Measurements from ENCODE around the gene PTPN14.
"Not testable (repeated sequence)": the region's sequence is repeated elsewhere in the genome, so short reads cannot be mapped to it uniquely, and the experiment has no call there.

The PTPN14 gene

GRCh38 chr1:214509622-214510021 lies 41.8 kb downstream of the PTPN14 start:
- DNase-seq (ENCODE audit: low read depth): not testable (repeated sequence)

GRCh38 chr1:214506972-214507431 lies 44.4 kb downstream of the PTPN14 start:
- no peak for DNase-seq (ENCODE audit: low read depth)

DNA sequence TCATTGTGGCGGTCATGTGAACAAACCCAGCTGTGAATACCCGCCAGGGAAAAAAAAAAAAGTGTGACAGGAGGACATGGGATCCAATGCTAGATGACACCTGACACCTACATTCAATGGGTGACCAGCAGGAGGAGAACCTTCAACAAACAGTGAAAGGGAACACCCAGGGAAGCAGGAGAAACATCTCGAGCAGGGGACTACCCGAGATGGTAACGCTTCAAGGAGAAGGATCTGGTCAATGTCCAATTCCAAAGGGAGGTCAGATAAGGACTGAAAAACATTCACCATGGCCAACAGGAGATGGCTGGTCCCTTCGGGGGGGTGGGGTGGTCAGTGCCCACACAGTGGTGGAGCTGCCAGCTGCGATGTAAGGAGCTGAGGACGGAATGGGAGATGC lies 46.3 kb downstream of the PTPN14 start:
- DNase-seq (ENCODE audit: low read depth): no peak

DNA sequence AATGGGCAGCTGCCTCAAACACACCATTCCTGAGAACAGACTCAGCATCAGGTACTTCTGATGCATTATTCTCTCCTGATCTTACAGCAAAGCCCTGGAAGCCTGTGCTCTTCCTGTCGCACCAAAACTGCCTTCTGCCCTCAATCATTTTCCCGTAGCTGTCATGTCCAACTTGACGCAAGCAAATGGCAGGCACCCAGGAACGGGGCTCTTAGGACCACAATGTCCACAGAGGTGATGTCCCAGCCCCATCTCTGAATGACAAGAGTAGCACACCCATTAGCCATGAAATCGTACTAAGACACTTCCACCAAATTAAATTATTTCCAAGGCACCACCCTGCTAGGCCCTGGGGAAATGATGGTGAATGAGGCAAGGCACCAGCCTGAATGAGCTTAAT lies 47.1 kb downstream of the PTPN14 start:
- DNase-seq (ENCODE audit: low read depth): no peak

DNA sequence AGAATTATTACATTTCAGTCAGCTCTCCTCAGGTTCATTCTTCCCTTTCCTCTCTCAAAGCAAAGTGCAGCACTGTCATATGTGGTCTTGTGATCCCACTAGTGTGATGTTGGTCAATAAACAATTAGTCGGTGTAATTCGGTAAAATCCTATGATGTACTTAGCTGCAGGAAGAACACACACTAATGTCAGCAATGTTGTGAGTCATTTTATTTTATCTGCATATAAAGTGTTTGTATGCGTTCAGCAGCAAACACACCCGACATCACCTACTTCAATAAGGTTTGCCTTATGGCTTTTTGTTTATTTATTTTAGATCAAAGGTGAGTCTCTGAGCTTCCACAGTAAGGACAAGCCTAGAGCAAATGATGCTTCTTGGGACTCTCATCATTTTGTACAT lies 47.8 kb downstream of the PTPN14 start:
- DNase-seq (ENCODE audit: low read depth): no peak

- no peak for DNase-seq (ENCODE audit: low read depth)
Observed at GRCh38 chr1:214500340-214501055, 50.9 kb downstream of the PTPN14 start.

DNA sequence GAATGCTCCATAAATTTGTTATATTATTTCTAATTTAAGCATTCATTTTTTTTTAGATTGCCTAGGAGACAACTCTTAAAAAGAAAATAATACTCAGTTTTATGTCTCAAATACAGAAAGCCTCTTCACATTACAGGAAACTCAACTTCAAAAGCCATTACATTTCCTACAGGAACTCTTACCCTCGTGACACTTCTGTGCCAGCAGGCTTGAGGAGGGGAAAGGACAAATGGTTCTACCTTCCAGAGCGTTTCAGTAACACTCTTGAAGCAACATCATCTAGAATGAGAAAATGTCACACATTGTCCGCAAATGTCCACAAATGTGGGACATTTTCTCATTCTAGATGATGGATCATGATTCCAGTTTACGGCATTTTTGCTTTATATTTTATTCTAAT lies 51.7 kb downstream of the PTPN14 start:
- no peak for DNase-seq (ENCODE audit: low read depth)

- DNase-seq (ENCODE audit: low read depth): no peak
Observed at GRCh38 chr1:214498021-214498420, 53.4 kb downstream of the PTPN14 start.

GRCh38 chr1:214496126-214496525 lies 55.3 kb downstream of the PTPN14 start:
- no peak for DNase-seq (ENCODE audit: low read depth)

DNA sequence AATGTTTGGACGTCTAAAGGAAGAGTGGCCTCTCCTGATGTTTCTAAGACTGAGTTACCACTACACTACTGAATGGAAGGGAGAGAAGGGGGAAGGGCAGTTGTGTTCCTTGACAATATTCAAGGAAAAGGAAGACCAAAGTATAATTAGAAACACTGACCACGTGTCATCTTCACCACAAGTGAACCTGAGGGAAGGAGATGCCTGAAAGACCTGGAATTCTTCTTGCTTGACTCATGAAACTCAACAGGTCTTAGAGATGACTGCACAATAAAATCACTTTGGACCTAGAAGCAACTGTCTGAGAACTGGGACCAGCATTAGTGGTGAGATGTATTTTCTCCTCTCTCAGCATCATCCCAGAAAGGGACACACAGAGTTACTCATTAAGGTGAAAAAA lies 56.7 kb downstream of the PTPN14 start:
- DNase-seq (ENCODE audit: low read depth): no peak

GRCh38 chr1:214494179-214494578 lies 57.2 kb downstream of the PTPN14 start:
- not testable (repeated sequence) for DNase-seq (ENCODE audit: low read depth)

GRCh38 chr1:214493126-214493796 lies 58.1 kb downstream of the PTPN14 start:
- no peak for DNase-seq (ENCODE audit: low read depth)

DNA sequence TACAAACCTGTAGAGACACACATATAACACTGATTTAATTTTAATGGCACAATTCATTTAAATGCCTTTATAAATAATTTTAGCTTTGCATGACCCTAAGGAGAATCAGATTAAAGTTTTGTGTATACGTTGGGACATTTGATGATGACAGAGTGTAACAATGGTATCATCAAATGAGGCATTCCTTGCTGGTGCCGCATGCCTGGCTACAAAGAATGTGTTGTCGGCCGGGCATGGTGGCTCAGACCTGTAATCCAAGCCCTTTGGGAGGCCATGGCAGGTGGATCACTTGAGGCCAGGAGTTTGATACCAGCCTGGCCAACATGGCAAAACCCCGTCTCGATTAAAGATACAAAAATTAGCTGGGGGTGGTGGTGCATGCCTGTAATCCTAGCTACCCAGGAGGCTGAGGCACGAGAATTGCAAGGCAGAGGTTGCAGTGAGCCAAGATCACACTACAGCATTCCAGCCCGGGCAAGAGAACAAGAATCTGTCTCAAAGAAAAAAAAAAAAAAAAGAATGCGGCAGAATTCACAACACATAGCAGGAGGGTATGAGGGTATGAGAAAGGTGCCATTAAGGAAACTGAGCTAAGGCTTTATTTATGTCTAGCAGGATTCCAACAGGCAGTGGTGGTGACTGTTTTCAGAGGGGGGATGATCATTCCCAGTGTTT lies 58.9 kb downstream of the PTPN14 start:
- DNase-seq (ENCODE audit: low read depth): no peak

DNA sequence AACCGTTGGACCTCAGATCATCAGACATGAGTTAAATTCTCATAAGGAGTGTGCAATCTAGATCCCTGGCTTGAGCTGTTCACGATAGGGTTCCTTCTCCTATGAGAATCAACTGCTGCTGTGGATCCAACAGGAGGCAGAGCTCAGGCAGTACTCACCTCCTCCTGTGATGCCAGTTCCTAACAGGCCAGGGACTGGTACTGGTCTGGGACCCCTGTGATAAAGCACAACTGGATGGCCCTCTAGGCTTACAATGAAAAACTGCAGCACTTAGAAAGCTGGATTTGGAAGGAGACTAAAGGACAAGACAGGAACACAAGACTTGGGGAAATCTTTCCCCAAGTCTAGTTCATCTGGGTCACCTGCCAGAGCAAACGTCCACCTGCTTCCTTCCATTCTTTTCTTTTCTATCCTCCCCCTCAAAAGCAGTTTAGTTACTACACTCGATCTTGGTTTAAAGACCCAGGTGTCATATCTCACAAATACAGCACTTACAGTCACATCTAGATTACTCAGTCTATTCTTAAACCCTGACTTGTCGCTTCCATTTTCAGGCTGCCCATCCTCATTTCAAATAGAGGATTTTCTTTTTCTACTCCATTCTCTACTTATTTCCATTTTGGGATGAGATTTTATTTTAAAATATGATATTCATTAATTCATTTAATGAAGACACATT lies 59.8 kb downstream of the PTPN14 start:
- DNase-seq (ENCODE audit: low read depth): no peak

DNA sequence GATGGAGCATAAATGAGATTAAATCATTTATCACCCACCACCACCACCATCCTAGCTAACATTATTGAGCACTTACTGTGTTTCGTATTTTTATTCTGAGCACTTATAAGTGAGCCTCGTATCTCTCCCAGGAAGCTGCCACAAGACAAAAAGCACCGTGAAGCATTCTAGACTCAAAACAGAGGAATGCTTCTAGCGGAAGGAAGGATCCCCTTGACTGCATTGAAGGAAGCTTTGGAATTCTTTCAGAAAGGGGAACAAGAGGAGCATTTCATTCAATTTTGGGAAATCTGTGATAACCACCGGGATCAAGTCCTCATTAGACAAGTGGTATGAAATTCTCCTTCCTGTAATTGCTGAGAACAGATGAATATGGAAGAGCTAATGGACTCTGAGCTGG lies 66.3 kb downstream of the PTPN14 start:
- no peak for DNase-seq (ENCODE audit: low read depth)

DNA sequence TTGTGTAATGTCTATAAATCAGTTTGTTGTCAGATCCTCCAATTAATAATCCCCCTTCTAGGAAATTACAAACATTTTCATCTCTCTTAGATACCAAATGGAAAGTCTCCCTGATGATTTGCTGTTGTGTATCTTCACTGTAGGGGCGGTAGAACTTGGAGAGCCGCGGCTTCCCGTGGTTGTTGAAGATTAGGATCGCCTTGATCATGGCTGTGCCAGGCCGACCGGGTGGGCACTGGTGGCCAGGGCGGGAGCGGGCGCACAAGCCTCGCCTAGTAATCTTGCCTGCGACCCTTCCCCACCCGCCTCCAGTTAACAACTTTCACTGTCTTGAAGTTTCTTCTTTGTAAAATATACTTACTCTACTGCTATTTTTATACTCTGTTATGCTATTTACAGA lies 68.2 kb downstream of the PTPN14 start:
- DNase-seq (ENCODE audit: low read depth): not testable (repeated sequence)

GRCh38 chr1:214481983-214482634 lies 69.3 kb downstream of the PTPN14 start:
- DNase-seq (ENCODE audit: low read depth): not testable (repeated sequence)

GRCh38 chr1:214476986-214477870 lies 74.2 kb downstream of the PTPN14 start:
- peak; percentile 97 for DNase-seq (ENCODE audit: low read depth)

- no peak for DNase-seq (ENCODE audit: low read depth)
Observed at GRCh38 chr1:214476229-214476985, 75.0 kb downstream of the PTPN14 start.

DNA sequence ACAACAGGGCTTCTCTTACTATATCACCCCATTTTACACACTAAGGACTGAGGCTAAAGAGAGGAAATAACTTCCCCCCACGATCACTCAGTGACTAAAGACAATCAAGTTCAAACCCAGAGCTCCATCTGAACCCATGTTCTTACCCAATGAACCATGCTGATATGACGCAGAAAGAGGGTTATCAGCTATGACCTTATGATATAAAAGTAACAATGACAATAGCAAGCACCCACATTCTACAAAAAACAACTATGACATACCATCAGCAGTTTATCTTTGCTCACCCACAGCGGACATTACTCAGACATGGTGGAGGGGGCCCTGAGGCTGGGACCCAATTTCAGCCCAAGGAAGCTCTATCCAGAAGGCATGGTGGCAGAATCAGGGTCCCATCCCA lies 75.7 kb downstream of the PTPN14 start:
- no peak for DNase-seq (ENCODE audit: low read depth)
